Astrocyte (in vitro differentiated cells and primary cell): Measurements from ENCODE around the gene NARS2.

Experiments
- CTCF ChIP-seq: IDR thresholded peaks from 2 replicates; pipeline ENCODE4 v1.5.1; 2011; ENCODE audit warnings: low read depth, mild to moderate bottlenecking, inconsistent platforms, low read length, moderate library complexity; ENCODE audit not compliant: insufficient read depth
- EZH2 ChIP-seq: IDR thresholded peaks from 2 replicates; pipeline ENCODE4 v1.6.1; 2012; ENCODE audit warnings: mild to moderate bottlenecking, low read length, inconsistent platforms; ENCODE audit not compliant: insufficient read depth

- TF ChIP-seq CTCF (no peak), EZH2 (no peak)
These were observed 37.7 kb downstream of the NARS2 start for GRCh38 chr11:78536933-78537332.
